GM21825 (cell line): ENCODE results near the gene RSBN1L.
"Not testable (repeated sequence)": the region's sequence is repeated elsewhere in the genome, so short reads cannot be mapped to it uniquely, and the experiment has no call there.

Experiments
- ATAC-seq: cut with Tn5 transposase; IDR thresholded peaks from one replicate; pipeline ENCODE4 v1.9.1; 2021; ENCODE audit warnings: mild to moderate bottlenecking, moderate library complexity; ENCODE audit not compliant: unreplicated experiment

The RSBN1L gene

DNA sequence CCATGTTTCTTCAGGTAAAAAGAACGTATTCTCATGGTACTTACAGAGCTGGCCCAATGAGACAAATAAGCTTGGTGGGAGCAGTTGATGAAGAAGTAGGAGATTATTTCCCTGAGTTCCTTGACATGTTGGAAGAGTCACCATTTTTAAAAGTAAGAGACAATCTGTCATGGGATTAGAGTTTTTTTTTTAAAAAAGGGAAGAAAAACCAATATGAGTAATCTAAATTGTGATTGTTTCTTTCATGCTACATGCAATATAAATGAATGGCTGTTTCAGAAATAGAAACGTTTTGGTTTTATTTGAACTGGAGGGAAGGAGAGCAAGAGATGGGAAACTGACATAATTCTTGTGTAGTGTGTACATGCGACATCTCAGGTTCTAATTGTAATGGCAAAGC lies 69.2 kb downstream of the RSBN1L start:
- no peak for ATAC-seq

DNA sequence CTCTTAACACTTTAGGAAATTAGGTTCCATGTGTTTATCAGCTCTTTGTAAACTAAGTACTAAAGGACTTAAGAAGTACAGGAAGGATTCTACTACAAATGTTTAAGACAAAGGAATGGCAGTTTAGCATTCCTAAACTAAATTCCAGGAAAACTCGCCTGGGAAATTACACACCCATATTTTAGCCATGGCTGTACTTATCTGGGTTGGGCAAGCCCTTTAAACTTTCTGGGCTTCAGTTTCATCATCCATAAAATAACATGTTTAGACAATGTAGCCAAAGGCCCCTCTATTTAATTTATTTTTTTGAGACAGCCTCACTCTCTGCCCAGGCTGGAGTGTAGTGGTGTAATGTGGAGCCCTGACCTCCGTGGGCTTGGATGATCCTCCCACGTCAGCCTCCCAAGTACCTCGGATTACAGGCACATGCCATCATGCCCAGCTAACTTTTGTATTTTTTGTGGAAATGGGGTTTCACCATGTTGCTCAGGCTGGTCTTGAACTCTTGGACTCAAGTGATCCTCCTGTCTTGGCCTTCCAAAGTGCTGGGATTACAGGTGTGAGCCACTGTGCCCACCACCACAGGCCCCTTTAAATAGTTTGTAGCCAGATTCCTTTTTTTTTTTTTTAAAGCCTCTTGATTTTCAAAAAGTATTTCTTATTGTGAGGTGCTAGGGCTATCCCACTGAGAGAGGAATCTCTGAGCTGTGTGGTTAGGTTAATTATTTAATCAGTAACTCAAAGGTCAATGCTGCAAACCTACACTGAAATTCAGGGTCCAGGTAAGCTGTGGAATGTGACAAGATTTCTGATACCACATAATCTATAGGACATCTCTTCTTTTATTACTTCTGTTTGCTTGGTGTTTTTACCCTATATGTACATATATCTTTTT lies 69.9 kb downstream of the RSBN1L start:
- no peak for ATAC-seq

DNA sequence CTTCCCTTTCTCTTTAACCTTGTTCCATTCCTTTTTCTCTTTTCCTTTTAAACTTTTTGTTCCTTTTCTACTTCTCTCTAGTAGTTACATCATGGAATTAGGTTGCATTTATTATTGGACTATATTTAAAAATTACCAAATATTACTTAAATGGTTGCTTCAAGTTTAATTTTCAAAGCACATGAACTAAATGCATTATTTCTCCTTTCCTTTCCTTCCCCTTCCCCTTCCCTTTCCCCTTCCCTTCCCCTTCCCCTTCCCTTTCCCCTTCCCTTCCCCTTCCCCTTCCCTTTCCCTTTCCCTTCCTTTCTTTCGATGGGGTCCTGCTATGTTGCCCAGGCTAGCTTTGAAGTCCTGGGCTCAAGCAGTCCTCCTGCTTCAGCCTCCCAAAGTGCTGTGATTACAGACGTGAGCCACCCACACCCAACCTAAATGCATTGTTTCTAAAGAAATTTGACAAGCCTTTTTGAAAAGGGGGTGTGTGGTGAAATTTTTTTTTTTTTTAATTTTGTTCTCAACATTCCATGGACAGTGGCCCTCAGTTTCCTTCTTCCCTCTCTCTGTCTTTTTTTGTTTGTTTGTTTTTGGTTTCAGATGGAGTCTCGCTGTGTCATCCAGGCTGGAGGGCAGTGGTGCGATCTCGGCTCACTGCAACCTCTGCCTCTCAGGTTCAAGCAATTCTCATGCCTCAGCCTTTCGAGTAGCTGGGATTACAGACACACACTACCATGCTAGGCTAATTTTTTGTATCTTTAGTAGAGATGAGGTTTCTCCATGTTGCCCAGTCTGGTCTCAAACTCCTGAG lies 70.7 kb downstream of the RSBN1L start:
- no peak for ATAC-seq

DNA sequence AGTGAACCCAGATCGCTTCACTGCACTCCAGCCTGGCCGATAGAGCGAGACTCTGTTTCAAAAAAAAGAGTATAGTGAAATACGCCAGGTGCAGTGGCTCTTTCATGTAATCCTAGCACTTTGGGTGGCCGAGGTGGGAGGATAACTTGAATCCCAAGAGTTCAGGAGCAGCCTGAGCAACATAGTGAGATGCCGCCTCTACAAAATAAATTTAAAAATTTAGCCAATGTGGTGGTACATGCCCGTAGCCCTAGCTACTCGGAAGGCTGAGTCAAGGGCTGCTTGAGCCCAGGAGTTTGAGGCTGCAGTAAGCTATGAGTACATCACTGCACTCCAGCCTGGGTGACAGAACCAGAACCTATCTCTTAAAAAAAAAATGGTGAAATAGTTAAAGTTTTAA lies 74.1 kb downstream of the RSBN1L start:
- ATAC-seq: no peak

DNA sequence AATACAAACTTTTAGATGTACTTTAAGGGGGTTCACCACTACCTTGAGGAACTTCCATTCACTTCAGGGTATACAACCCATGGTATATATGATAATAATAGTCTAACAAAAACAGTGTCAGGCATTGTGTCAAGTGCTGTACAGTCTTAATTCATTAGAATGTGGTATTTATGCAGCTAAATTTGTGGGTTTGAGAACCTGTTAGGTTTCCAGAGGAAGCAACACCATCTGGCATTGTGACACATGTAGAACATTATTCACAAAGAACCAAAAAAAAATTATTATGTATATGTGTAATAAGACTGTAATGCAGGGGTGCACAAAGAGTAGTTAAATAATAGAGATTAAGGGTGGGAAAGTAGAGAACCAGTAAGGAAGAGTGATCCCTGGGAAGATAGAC lies 75.6 kb downstream of the RSBN1L start:
- ATAC-seq: no peak

DNA sequence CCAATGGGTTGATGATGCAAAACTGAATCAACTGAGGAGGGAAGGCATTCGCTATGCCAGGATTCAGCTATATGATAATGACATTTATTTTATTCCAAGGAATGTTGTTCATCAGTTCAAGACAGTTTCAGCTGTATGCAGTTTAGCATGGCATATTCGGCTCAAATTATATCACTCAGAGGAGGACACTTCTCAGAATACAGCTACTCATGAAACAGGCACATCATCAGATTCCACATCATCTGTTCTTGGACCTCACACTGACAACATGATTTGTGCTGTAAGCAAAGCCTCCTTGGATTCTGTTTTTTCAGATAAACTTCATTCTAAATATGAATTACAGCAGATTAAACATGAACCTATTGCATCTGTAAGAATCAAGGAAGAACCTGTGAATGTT lies 82.3 kb downstream of the RSBN1L start:
- no peak for ATAC-seq

DNA sequence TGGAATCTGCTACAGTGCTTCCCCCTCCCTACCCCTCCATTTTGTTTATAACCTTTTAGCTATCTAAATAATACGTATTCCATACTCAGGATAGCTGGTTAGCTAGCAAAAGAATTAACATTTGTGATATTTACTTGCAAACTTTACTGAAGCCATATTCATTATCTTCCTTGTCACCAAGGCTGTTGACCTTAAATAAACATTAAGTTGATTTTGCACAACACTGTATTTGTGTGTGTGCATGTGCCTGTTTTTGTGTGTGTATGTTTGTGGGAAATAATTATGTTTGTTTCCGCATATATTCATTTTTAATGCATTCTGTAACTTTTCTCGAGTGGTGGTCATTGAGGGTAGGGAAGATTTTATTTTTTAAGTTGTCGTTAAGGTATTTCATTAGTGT lies 86.1 kb downstream of the RSBN1L start:
- no peak for ATAC-seq

DNA sequence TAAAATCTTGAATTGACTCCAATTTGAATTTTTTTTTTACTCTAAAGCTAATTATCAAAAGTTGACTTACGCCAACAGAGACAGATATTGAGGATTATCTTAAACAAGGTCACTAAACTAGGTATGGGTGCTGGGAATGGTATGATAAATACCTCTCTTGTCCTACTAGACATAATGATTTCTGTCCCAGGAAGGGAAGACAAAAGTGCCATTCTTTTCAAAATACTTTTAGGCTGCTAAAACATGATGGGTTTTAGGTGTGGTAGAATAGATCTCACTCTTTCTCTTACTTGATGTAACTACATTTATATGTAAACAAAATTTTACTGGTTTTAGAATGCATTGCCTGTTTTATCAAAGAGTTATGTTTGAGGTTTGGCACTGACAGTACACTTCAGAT lies 86.9 kb downstream of the RSBN1L start:
- no peak for ATAC-seq

DNA sequence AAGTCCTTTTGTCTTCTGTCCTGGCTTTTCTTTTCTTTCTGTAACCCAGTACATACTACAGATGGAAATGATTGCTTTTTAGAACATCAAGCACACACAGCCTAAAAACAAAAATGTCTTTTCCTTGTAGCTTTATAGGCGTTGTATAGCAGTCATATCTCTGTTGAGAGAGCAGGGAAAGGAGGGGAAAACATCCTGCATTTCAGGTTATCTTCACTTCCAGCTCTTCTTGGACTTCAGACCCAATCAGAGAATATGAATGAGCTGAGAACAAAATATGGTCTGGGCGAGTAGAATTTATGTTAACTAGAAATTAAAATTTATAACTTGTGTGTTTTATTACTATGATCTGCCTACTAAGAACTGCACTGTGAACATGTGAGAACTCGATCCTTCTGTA lies 87.3 kb downstream of the RSBN1L start:
- no peak for ATAC-seq

DNA sequence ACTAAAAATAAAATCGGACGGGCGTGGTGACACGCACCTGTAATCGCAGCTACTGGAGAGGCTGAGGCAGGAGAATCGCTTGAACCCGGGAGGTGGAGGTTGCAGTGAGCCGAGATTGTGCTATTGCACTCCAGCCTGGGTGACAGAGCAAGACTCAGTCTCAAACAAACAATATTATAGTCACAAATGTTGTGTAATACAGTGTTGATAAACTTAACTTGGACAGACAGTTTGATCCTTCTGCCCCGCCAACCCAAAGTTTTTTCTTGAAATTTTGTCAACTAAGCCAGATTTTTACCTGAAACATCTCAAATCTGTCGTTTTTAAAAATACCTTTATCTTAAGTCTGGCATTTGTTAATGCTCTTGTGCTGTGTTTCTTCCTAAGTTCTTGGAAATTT lies 88.2 kb downstream of the RSBN1L start:
- ATAC-seq: not testable (repeated sequence)

DNA sequence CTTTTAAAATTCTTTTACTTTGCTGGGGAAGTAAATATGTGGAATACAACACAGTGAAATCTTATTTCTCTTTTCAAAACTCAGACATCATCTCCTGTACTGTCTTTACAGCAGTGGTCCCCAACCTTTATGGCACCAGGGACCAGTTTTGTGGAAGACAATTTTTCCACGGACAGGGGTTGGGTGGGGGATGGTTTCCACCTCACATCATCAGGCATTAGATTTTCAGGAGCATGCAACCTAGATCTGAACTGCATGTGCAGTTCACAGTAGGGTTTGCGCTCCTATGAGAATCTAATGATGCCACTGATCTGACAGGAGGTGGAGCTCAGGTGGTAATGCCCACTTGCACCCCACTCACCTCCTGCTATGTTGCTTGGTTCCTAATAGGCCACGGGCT lies 89.8 kb downstream of the RSBN1L start:
- ATAC-seq: no peak

DNA sequence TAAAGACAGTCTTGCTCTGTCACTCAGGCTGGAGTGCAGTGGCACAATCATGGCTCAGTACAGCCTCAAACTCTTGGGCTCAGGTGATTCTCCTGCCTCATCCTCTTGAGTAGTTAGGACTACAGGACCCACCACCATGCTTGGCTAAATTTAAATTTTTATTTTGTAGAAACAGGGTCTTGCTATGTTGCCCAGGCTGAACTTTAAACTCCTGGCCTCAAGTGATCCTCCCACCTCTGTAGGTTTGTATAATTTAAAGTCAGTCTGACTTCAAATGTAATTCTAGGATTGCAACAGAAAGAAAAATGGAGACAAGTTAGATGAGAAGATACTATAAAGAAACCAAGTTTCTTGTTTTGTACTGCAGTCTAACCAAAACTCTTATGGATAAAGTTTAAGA lies 90.5 kb downstream of the RSBN1L start:
- ATAC-seq: no peak

DNA sequence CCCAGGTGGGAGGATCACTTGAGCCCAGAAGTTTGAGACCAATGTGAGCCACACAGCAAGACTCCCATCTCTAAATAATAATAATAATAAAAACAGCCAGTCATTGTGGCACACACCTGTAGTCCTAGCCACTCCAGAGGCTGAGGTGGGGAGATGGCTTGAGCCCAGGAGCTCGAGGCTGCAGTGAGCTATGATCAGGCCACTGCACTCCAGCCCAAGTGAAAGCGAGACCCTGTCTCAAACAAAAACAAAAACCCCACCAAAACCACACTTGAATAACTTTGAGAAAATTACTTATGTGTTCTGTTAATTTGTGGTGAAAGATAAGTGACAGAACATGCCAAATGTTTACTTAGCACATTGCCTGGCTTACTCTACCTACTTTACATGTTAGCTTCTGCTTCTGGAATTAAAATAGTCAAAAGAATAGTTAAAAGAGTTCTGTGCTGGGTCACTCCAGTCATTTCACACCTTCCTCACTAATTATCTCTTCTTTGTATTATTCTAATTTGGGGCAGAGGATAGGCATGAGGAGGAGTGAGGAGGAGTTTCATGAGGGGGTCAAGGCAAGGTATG lies 92.2 kb downstream of the RSBN1L start:
- ATAC-seq: no peak

DNA sequence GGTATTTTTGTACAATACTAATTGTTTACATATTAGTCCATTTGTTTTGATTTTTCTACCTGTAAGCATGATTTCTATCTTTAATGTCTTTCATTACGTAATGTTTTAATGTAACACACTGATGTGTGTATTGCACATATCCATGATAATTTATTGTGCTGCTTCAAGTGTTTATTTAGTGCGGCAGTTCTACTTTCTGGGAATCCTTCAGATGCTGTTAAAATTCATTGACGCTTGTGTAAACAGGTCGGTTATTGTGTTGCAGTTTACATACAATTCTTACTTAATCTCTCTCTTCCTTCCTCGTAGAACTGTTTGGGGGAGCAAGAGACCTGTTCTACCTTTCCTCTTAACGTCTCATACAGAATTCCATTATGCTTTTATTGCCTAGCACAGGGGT lies 95.1 kb downstream of the RSBN1L start:
- ATAC-seq: no peak

DNA sequence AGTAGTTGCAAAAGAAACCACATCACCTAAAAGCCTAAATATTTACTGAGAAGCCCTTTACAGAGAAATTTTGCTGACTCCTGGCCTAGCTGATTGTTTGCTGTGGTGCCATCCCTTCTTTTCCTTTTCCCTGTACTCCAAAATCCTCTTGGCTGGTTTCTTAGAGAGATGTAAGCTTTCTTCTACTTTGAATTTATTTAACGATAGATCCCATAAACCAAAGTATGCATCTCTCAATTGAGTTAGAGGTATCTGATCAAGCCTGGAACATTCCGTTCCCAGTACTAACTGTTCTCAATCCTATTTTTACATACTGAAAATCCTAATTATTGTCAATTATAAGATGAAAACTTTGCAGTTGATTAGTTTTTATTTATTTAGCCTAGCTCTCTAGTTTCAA lies 95.7 kb downstream of the RSBN1L start:
- no peak for ATAC-seq

DNA sequence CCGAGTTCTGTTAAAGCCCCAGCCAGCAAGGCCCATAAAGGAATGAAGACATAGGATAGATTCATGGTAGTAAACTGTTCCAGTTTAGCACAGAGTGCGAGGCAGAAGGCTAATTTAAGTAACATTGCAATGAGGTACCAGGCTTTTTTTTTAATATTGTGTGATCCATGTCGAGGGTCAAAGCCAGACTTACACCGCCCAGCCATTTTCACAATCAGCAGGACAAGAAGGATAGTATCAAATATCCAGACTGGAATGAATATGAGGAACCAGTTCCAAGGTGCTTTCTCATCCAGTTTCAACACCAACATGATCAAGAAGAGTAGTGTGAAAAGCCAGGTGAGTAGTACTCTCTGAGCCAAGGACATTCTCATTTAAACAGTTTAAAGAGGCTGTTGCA lies 97.7 kb downstream of the RSBN1L start:
- no peak for ATAC-seq

DNA sequence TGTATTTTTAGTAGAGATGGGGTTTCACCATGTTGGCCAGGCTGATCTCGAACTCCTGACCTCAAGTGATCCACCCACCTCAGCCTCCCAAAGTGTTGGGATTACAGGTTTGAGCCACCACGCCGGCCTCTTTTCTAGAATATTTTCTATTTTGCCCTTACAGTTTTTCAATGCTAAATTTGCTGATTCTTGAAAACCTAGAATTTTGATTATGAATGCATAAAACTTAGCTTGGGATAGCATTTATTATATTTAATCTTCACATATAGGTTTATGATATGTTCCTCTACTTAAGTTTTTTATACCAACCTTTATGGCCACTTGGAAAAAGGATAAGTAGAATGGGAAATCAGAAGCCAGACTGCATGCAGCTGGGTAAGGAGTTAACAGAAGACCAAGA lies 99.8 kb downstream of the RSBN1L start:
- ATAC-seq: no peak

DNA sequence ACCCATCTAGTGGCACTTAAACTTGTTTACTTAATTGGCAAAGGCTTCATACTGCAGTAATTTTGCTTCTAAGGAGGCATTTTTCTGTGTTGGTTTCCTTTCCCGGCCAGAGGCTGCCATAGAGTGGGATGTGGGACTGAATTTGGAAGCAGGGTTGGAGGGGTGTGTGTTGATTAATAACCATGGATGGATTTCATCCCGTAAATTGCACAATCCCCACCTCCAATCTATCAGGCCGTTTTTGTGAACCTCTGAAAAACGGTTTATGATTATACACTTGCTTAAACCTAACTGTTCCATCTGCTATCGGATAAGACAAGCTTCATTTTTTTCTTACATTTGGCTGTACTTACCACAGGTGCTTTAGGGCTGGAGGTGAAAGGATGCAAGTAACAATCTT lies 100.7 kb downstream of the RSBN1L start:
- ATAC-seq: no peak

DNA sequence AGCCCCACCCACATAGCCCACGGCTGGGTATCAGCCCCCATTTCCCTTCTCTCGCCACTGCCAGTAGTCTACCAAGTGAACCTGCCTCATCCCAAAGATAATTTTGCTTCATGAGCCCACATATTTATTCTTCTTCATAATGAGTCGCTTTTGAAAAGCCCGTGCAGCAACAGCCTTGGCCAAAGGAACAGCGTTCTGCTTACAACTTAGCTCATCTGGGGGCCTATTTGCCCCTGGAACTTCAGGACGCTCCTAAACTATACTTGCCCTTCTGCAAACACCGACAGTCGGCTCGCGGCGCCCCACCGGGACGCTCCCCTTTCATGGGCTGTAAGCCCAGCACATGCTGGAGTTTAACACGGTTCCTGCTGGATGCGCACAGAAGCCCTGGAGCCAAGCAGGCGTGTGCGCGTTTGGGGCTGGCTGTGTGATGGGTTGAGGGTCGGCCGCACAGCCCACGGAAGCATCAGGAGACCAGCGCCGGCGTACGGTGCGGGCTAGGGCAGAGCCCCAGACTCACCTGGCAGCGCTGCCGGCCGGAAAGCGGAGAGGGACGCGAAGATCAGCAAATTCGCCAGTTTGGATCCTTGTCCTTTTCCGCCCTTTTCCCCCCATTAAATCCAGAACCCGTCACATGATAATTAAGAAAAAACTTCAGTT lies 101.6 kb downstream of the RSBN1L start:
- peak; percentile 21 for ATAC-seq

DNA sequence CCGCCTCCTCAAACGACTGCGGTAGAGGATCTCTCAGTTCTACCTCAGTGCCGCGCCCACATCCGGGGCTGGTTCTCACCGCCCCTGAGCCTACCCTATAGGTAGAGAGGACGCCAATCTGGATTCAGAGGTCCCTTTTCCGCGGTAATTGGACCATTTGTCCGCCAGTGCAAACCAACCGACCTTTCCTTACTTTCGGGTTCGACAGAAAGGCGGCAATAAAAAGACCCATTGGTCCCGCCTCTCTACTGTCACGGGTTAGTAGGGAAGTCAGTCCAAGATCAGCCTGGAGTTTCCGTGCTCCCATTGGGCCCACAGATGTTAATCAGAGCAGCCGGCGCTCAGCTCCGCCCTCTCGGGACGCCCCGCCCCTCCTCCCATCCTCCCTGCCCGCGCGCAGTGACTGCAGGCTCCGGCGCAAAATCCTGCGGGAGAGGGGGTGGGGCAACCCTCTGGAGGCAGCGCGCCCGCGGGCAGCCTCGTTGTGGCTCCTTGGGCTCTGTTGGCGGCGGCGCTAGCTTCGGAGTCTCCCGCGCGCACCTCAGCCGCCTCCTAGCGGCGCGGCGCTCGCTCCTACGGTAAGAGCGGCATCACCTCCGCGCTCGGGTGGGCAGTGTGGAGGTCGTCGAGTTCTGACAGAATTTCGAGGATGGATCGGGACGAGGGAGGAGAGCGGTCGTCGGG lies 102.3 kb downstream of the RSBN1L start, which contains the start of the genes PHTF2 and TMEM60:
TSS of gene PHTF2 (plus strand) at position 380 of the 684 bp plus-strand sequence.
TSS of gene TMEM60 (minus strand) at position 41 of the 684 bp plus-strand sequence. CDS start 4,061 bp downstream, outside the sequence.
- peak; percentile 88 for ATAC-seq
